SK-N-SH treated with all-trans-retinoic acid at 6 μM for 48 hours (cell line): ENCODE measurements around the gene PTPRT.

ENCODE experiments used
- ATAC-seq: fragments of 200-7000 bp; cut with Tn5 transposase; 3 replicates; pipeline ENCODE4 v1.9.1; 2020; ENCODE audit warnings: mild to moderate bottlenecking, moderate library complexity
- ARNTL ChIP-seq: fragments of 450-650 bp; formaldehyde crosslinking; IDR thresholded peaks from 2 replicates; pipeline ENCODE4 v1.5.0; 2020; ENCODE audit warnings: low read depth, mild to moderate bottlenecking, moderate library complexity, borderline replicate concordance
- BACH2 ChIP-seq: fragments of 250-450 bp; sonication (Bioruptor Pico); IDR thresholded peaks from 2 replicates; pipeline ENCODE4 v1.9.0; 2021; ENCODE audit warnings: mild to moderate bottlenecking, borderline replicate concordance
- CREB5 ChIP-seq: fragments of 250-450 bp; sonication (Bioruptor Pico); IDR thresholded peaks from 2 replicates; pipeline ENCODE4 v1.5.1; 2020; ENCODE audit warnings: low read depth, mild to moderate bottlenecking, moderate library complexity
- CSDC2 ChIP-seq: fragments of 250-450 bp; sonication (Bioruptor Pico); IDR thresholded peaks from 2 replicates; pipeline ENCODE4 v1.5.0; 2020; ENCODE audit warnings: mild to moderate bottlenecking, moderate library complexity
- CSRNP3 ChIP-seq: fragments of 250-450 bp; sonication (Bioruptor Pico); IDR thresholded peaks from 2 replicates; pipeline ENCODE4 v1.5.1; 2021; ENCODE audit warnings: mild to moderate bottlenecking, moderate library complexity
- ESRRG ChIP-seq: fragments of 250-450 bp; sonication (Bioruptor Pico); IDR thresholded peaks from 2 replicates; pipeline ENCODE4 v1.6.1; 2021; ENCODE audit warnings: mild to moderate bottlenecking
- GLIS3 ChIP-seq: fragments of 250-450 bp; sonication (Bioruptor Pico); IDR thresholded peaks from 2 replicates; pipeline ENCODE4 v1.5.0; 2020; ENCODE audit warnings: mild to moderate bottlenecking, moderate library complexity
- OSR1 ChIP-seq: fragments of 250-450 bp; sonication (Bioruptor Pico); IDR thresholded peaks from 2 replicates; pipeline ENCODE4 v1.8.0; 2022; ENCODE audit warnings: moderate library complexity, mild to moderate bottlenecking, inconsistent platforms
- PATZ1 ChIP-seq: fragments of 250-450 bp; sonication (Bioruptor Pico); IDR thresholded peaks from 2 replicates; pipeline ENCODE4 v1.8.0; 2020; ENCODE audit warnings: mild to moderate bottlenecking, moderate library complexity, borderline replicate concordance
- POU6F1 ChIP-seq: fragments of 250-450 bp; sonication (Bioruptor Pico); IDR thresholded peaks from 2 replicates; pipeline ENCODE4 v1.8.0; 2021; ENCODE audit warnings: low read depth, mild to moderate bottlenecking, moderate library complexity, borderline replicate concordance
- SNAI2 ChIP-seq: fragments of 250-450 bp; sonication (Bioruptor Pico); IDR thresholded peaks from 2 replicates; pipeline ENCODE4 v1.5.0; 2020; ENCODE audit warnings: mild to moderate bottlenecking, moderate library complexity
- TCF4 ChIP-seq: fragments of 250-450 bp; sonication (Bioruptor Pico); IDR thresholded peaks from 2 replicates; pipeline ENCODE4 v1.8.0; 2021; ENCODE audit warnings: mild to moderate bottlenecking, moderate library complexity, borderline replicate concordance
- TOX ChIP-seq: fragments of 250-450 bp; sonication (Bioruptor Pico); IDR thresholded peaks from 2 replicates; pipeline ENCODE4 v1.8.0; 2021; ENCODE audit warnings: mild to moderate bottlenecking, moderate library complexity, borderline replicate concordance
- TSHZ2 ChIP-seq: fragments of 250-450 bp; sonication (Bioruptor Pico); IDR thresholded peaks from 2 replicates; pipeline ENCODE4 v1.5.0; 2020; ENCODE audit warnings: mild to moderate bottlenecking, moderate library complexity
- ZC3H10 ChIP-seq: fragments of 250-450 bp; sonication (Bioruptor Pico); IDR thresholded peaks from 2 replicates; pipeline ENCODE4 v1.5.1; 2021; ENCODE audit warnings: mild to moderate bottlenecking, moderate library complexity
- ZFP3 ChIP-seq: fragments of 250-450 bp; sonication (Bioruptor Pico); IDR thresholded peaks from 2 replicates; pipeline ENCODE4 v1.5.0; 2020; ENCODE audit warnings: mild to moderate bottlenecking, moderate library complexity
- ZFP30 ChIP-seq: fragments of 450-650 bp; formaldehyde crosslinking; IDR thresholded peaks from 2 replicates; pipeline ENCODE4 v1.5.0; 2022; ENCODE audit warnings: mild to moderate bottlenecking, moderate library complexity
- ZNF565 ChIP-seq: fragments of 450-650 bp; formaldehyde crosslinking; conservative IDR thresholded peaks from 2 replicates; pipeline ENCODE4 v1.5.0; 2020; ENCODE audit warnings: low read depth, mild to moderate bottlenecking, moderate library complexity
- ZNF70 ChIP-seq: fragments of 450-650 bp; formaldehyde crosslinking; IDR thresholded peaks from 2 replicates; pipeline ENCODE4 v1.5.0; 2020; ENCODE audit warnings: mild to moderate bottlenecking, moderate library complexity
- ZNF8 ChIP-seq: fragments of 450-650 bp; formaldehyde crosslinking; IDR thresholded peaks from 2 replicates; pipeline ENCODE4 v1.5.0; 2020; ENCODE audit warnings: mild to moderate bottlenecking, moderate library complexity

The PTPRT gene

GRCh38 chr20:43119720-43120119 lies 70.0 kb downstream of the PTPRT start:
- no peak for TF ChIP-seq PATZ1 (CRISPR knock-in tag)
- no peak for TF ChIP-seq BACH2 (CRISPR knock-in tag)
- no peak for TF ChIP-seq ARNTL
- TF ChIP-seq CSDC2 (CRISPR knock-in tag) = no peak
- TF ChIP-seq ZC3H10 (CRISPR knock-in tag) = no peak
- no peak for TF ChIP-seq ZNF70 (CRISPR knock-in tag)
- no peak for TF ChIP-seq TSHZ2
- no peak for TF ChIP-seq POU6F1
- TF ChIP-seq ESRRG (CRISPR knock-in tag) = no peak
- TF ChIP-seq SNAI2 (CRISPR knock-in tag) = no peak
- TF ChIP-seq CREB5 (CRISPR knock-in tag) = no peak
- TF ChIP-seq TCF4 = no peak
- TF ChIP-seq TOX (CRISPR knock-in tag) = no peak
- no peak for TF ChIP-seq CSRNP3
- TF ChIP-seq ZFP30 (CRISPR knock-in tag) = no peak
- no peak for TF ChIP-seq ZFP3 (CRISPR knock-in tag)
- no peak for TF ChIP-seq ZNF8 (CRISPR knock-in tag)
- TF ChIP-seq ZNF565 (CRISPR knock-in tag) = no peak
- TF ChIP-seq GLIS3 (CRISPR knock-in tag) = no peak
- no peak for ATAC-seq

- TF ChIP-seq POU6F1 (no peak), TOX (CRISPR knock-in tag) (no peak), ZNF8 (CRISPR knock-in tag) (no peak), GLIS3 (CRISPR knock-in tag) (no peak), ESRRG (CRISPR knock-in tag) (no peak), BACH2 (CRISPR knock-in tag) (no peak)
- ATAC-seq = no peak
Measured at GRCh38 chr20:43102394-43102793, 87.3 kb downstream of the PTPRT start.

- TF ChIP-seq OSR1 (CRISPR knock-in tag) (no peak), ZNF8 (CRISPR knock-in tag) (no peak), PATZ1 (CRISPR knock-in tag) (no peak), GLIS3 (CRISPR knock-in tag) (no peak), POU6F1 (no peak)
- ATAC-seq = no peak
Measured at GRCh38 chr20:43096931-43097260, 92.8 kb downstream of the PTPRT start.
